ENCODE measurements around the gene GSX2.

The GSX2 gene

GRCh38 chr4:54077812-54078211 is 22.2 kb upstream of the GSX2 start:
- DNase-seq (ENCODE audit: low spot score) = no peak

DNA sequence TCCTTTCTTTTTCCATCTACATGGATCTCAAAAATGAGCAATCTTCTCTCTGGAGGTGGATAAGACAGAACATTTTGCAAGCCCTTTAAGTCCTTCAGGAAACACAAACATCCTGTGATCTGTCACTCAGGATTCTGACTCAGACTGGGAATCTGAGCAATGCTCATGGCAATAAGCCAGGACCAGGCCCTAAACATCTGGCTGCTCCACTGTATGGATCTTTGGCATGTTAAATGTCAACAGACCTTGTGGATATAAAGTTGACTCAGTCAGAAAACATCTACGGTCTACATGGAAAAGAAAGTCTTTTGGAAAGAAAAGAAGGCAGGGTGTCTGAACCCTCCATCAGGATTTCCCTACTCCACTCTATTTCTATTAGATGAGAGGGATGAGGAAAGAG is 17.8 kb upstream of the GSX2 start:
- no peak for DNase-seq (ENCODE audit: low spot score)

GRCh38 chr4:54085284-54085683 is 14.7 kb upstream of the GSX2 start:
- DNase-seq (ENCODE audit: low spot score) = peak; percentile 90

DNA sequence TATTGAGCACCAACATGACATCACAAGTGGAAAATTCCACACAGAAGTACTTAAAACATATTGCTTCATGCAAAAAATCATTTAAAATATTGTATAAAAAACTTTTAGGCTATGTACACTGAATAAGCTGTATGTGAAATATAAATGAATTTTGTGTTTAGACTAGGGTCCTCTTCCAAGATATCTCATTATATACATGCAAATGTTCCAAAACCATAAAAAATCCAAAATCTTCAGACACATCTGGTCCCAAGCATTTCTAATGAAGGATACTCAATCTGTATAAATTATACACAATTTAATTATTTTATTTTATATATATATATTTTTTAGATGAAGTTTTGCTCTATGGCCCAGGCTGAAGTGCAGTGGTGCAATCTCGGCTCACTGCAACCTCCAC is 10.1 kb upstream of the GSX2 start:
- DNase-seq (ENCODE audit: low spot score) = no peak

DNA sequence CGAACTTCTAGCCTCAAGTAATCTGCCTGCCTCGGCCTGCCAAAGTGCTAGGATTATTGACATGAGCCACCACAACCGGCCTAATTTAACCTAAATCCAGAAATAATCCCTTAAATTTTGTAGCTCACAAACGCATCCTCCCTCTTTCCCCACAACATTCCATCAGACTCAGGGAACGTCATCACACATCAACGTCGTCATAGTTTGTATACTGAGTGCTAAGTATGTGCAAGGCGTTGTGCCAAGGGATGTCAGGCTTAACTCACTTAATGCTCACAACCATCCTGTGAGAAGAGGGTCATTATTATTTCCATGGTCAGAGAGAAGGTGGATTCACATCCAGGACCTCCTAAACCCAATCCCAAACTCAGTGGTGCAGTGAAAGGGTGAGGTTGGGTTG is 9.6 kb upstream of the GSX2 start:
- no peak for DNase-seq (ENCODE audit: low spot score)

DNA sequence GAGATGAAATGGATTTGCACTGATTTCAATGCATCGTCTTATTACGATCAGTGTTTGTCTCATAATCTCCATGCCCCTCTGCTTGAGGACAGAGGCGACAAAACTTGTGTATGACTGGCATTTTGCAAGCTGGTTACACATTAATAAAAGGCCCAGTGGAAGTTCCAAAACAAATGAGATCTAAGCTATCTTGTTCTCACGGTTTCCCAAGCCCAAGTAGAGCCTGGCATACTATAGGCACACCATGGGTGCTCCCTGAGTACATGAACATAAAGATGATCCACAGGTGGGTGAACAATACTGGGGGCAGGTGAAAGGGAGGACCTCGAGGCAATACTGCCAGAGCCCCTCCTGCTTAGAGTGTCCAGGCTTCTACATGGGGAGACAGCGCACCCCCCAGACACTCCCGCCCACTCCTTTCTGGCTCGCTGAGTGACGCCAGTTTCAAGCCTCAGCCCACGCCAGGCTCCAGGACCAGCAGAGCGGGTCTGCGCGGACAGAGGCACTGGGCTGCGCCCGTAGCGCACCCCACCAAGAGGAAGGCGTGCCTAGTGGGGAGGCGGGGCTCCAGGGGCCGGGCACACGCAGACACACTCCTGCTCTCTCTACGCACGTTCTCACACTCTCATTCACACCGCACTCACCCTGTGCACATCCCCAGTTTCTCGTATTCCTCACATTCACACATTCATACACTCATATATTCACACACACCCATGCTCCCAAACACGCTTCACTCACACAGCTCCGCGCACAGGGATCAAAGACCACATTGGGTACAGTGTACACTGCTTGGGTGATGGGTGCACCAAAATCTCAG is 8.9 kb upstream of the GSX2 start:
- DNase-seq (ENCODE audit: low spot score) = no peak

DNA sequence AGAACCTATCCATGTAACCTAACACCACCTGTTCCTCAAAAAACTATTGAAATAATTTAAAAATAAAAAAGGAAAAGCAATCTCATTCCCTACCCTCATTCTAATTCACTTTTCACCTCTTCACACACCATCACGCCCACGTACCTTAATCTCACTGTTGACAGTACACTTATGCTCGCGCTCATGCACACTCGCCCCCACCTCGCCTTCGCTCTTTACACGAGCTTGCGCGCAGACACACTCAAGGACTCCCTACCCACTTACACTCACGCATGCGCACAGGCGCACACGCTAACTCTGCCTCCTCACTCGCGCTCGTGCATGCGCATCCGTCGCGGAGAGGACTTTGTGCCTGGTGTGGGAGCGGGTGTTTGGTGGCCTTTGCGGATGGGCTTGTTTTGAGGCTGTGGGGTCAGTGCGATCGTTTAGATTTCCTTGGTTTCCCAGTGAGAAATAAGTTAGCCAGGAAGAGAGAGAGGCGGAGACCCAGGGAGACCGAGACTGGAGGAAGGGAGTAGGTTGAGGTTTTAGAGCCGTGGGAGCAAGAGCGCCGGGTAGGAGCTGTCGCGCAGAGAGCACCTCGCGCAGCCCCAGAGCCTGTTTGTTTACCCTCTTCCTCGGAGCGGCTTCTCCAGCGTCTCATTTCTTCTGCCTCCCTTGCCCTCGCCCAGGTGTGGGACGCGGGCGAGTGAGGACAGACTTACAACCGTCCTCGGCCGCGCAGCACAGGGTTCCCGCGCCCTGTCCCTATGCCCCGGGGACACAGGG is 8.1 kb upstream of the GSX2 start:
- DNase-seq (ENCODE audit: low spot score) = peak; percentile 87

DNA sequence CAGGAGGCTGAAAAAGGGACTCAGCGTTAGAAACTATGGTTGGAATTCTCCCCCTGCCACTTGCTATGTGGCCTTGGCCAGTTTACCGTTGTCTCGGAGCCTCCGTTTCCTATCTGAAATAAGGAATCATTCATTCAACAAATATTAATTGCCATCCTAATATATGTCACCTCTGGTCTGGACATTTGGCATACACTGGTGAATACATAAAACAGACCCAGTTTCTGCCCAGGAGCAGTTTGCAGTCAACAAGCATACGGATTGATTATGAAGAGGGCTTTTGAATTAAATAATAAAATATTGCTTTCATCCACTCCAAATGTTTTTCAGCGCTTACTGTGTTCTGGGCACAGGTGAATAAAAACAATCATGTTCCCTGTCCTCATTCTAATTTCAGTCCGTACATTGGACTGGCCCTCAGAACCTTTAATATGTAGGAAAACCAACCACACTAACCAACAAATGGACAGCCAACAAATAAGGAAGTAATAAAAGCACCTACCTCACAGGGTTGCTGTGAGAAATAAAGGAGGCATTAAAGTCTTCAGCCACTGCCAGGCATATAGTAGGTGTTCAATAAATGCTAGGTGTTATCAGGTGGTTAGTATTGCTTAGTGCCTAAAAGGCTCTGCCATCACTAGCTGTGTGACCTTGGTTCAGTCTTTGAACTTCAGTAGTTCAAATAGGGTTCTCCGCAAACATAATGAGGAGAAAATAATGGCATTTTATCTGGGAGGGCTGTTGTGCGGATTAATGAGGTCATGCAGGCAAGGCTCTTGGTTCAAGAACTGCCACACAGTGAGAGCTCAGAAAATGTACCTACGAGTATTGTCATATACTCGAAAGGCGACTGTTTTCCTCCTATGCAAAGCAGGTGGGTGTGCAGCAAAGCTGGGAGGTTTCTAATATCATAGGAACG is 7.3 kb upstream of the GSX2 start:
- no peak for DNase-seq (ENCODE audit: low spot score)

- no peak for DNase-seq (ENCODE audit: low spot score)
Observed at GRCh38 chr4:54093324-54094240, 6.4 kb upstream of the GSX2 start.

DNA sequence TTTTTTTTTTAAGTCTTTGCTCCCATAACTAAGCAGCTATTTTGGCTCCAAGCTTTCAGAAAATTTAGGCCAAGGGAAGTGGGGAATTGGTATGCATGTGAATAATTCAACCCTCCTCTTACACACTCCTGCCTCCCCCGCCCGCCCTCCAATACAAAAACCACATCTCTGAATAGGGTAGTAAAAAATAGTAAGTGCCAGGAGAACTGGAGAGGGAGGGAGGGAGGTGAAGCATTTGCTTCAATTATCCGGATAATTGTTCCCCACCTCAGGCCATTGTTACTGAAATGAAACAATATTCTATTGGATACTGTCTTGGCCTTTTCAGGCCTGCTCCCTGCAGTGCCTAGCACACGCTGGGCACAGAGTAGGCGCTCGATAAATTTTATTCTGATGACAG is 5.5 kb upstream of the GSX2 start:
- no peak for DNase-seq (ENCODE audit: low spot score)

- DNase-seq (ENCODE audit: low spot score) = no peak
Observed at GRCh38 chr4:54095110-54095825, 4.7 kb upstream of the GSX2 start.

GRCh38 chr4:54096295-54096962 is 3.5 kb upstream of the GSX2 start:
- no peak for DNase-seq (ENCODE audit: low spot score)

GRCh38 chr4:54097152-54097551 is 2.8 kb upstream of the GSX2 start:
- no peak for DNase-seq (ENCODE audit: low spot score)

GRCh38 chr4:54098375-54098774 is 1.6 kb upstream of the GSX2 start:
- no peak for DNase-seq (ENCODE audit: low spot score)

DNA sequence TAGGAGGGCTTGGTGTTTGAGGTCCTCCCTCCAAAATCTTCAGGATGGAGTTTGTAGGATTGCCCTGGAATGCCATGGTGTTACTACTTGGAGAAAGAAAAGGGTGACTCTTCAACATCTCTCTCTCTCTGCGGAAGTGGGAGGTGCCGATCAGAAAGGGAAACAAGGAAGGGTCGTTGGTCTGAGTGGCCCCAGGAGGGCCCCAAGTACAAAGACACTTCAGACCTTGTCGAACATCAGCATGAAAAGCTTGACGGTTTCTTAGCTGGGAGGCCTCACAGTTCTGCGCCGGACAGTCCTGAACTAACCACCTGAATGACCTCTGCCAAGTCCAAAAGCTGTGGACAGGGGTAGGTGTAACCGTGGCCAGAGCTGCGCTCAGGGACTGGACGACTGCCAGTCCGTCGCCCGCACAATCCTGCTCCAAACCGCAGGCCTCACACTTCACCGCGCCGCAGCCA is 646 bp upstream of the GSX2 start:
- DNase-seq (ENCODE audit: low spot score) = no peak

DNA sequence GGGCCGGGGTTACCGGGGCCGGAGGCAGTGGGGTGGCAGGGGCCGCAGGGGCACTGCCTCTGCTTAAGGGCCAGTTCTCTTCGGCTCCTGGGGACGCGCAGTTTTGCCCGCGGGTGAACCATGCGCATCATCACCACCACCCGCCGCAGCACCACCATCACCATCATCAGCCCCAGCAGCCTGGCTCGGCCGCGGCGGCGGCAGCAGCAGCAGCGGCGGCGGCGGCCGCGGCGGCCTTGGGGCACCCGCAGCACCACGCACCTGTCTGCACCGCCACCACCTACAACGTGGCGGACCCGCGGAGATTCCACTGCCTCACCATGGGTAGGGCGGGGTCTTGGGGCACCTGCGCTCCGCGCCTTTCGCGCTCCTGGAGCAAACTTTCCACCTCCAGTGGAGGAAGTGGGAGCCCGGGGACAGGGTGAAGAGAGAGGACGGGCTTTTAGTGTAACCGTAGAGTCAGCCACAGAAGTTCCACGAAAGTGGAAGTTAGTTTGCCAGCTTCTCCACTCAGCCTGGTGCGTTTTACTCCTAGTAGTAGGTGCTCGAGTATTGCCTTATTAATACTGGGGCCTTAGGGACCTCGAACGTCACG is 729 bp downstream of the GSX2 start:
- DNase-seq (ENCODE audit: low spot score) = no peak

DNA sequence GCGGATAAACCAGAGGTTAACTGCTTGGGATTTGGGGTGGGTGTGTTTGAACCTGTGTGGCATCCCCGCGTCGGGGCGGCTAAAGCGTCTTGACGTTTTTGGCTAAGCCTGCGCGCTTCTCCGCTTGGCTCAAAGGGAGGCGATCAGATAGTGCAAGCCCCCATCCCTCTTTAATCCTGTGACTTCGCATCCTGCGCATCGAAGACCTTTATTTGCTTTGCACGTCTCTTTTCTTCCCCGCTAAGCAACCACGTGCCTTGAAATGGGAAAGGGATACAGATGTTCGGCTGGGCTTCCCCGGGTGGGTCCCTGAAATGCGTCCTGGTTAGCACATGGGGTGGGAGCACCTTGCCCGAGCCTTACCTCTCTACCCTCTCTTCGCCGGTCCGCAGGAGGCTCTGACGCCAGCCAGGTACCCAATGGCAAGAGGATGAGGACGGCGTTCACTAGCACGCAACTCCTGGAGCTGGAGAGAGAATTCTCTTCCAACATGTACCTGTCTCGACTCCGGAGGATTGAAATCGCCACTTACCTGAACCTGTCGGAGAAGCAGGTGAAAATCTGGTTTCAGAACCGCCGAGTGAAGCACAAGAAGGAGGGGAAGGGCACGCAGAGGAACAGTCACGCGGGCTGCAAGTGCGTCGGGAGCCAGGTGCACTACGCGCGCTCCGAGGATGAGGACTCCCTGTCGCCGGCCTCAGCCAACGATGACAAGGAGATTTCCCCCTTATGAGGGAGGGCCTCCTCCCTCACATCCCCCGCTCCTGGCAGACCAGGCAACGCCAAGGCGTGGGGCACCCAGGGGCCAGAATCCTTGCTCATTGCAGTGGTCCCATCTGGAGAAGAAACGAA is 1.5 kb downstream of the GSX2 start:
- DNase-seq (ENCODE audit: low spot score) = no peak

DNA sequence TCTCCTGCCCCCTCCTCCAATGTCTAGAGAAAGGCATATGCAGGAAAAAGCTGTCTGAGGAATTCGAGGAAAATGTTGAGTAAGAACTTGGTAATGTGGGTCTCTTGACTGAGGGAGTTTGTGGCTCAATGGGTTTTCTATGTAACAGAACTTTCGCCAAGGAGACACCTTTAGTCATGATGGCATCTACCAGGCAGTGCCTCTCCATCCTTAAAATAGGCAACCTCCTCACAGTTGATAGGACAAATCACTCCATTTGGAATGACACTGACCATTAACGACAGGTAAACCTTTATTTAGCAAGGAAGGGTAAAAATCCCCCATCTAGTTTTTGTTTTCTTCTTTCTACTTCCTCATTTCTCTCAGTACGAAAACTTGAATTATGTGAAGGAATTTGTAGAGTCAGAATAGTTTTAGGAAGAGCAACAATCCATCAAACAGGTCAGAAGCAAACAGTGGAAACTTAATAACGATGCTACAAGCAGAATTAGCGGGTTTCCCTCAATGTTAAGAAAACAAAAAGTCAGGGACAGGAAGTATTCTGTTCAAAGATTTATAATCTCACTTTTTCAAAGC is 2.7 kb downstream of the GSX2 start:
- no peak for DNase-seq (ENCODE audit: low spot score)

Data from putamen (tissue), 1 donor.